CD14-positive monocyte (primary cell): ENCODE results near the gene GNB2. TPM values are rescaled to one million over a fixed set of nuclear protein-coding genes. Genes with fewer than 3 reads are reported as not detected.

Experiments used
- DNase-seq, 3 donors: peaks; one replicate each; pipeline ENCODE4 v3.0.0-alpha.2; 2011 to 2022
- H2AFZ ChIP-seq: 2 replicates; pipeline ENCODE4 v1.6.0; 2012; ENCODE audit warnings: mild to moderate bottlenecking, low read depth, low read length, inconsistent platforms; ENCODE audit not compliant: insufficient read depth, poor library complexity, severe bottlenecking
- H3K27ac ChIP-seq, 2 donors: 1 replicate in 1 of 2; 2 replicates in 1 of 2; pipeline ENCODE4 v1.5.1; 2012 to 2013; ENCODE audit warnings: low read length in 2 of 2, control low read depth in 1 of 2, inconsistent platforms in 1 of 2, low read depth in 1 of 2, mild to moderate bottlenecking in 1 of 2
- H3K27me3 ChIP-seq, 2 donors: one replicate each; pipeline versions ENCODE4 v1.6.0 to v1.6.1; 2011 to 2013; ENCODE audit warnings: low read length in 2 of 2; ENCODE audit not compliant: control insufficient read depth in 2 of 2, insufficient read depth in 2 of 2
- H3K36me3 ChIP-seq, 2 donors: replicated peaks in 1 of 2; 1 replicate in 1 of 2; 2 replicates in 1 of 2; pipeline versions ENCODE4 v1.5.1 to v1.6.1; 2012 to 2013; ENCODE audit warnings: low read length in 2 of 2, control low read depth in 1 of 2, inconsistent platforms in 1 of 2, mild to moderate bottlenecking in 1 of 2; ENCODE audit not compliant: insufficient read depth in 2 of 2, control insufficient read depth in 1 of 2
- H3K4me1 ChIP-seq, 2 donors: 1 replicate in 1 of 2; 2 replicates in 1 of 2; pipeline versions ENCODE4 v1.5.1 to v1.6.1; 2012 to 2013; ENCODE audit warnings: low read length in 2 of 2, control low read depth in 1 of 2, inconsistent platforms in 1 of 2, mild to moderate bottlenecking in 1 of 2, moderate library complexity in 1 of 2; ENCODE audit not compliant: insufficient read depth in 2 of 2, control insufficient read depth in 1 of 2
- H3K4me2 ChIP-seq: replicated peaks from 2 replicates; pipeline ENCODE3; 2012; ENCODE audit warnings: low read length, moderate library complexity, mild to moderate bottlenecking; ENCODE audit not compliant: poor library complexity, severe bottlenecking; ENCODE audit errors: extremely low read depth
- H3K4me3 ChIP-seq, 3 experiments: fragments of 200-600 bp in 1 of 3; sonication (generic) in 1 of 3; replicated peaks in 1 of 3; 1 replicate in 2 of 3; 2 replicates in 1 of 3; pipeline ENCODE4 v1.5.1; 2011 to 2013; ENCODE audit warnings: low read length in 3 of 3, mild to moderate bottlenecking in 3 of 3, control low read depth in 2 of 3, low read depth in 2 of 3, inconsistent platforms in 1 of 3, moderate library complexity in 1 of 3
- H3K79me2 ChIP-seq: 2 replicates; pipeline ENCODE4 v1.6.0; 2012; ENCODE audit warnings: mild to moderate bottlenecking, control low read depth, inconsistent platforms, low read length, moderate library complexity; ENCODE audit not compliant: insufficient read depth
- H3K9ac ChIP-seq: 2 replicates; pipeline ENCODE4 v1.6.0; 2017; ENCODE audit warnings: low read length, mild to moderate bottlenecking; ENCODE audit not compliant: insufficient read depth, poor library complexity, severe bottlenecking
- H3K9me3 ChIP-seq, 2 donors: replicated peaks in 1 of 2; 1 replicate in 1 of 2; 2 replicates in 1 of 2; pipeline versions ENCODE4 v1.5.1 to v1.6.1; 2012 to 2013; ENCODE audit warnings: low read length in 2 of 2, control low read depth in 1 of 2; ENCODE audit not compliant: control insufficient read depth in 1 of 2, insufficient read depth in 1 of 2
- H4K20me1 ChIP-seq: 2 replicates; pipeline ENCODE4 v1.6.0; 2012; ENCODE audit warnings: mild to moderate bottlenecking, low read length, control low read depth, moderate library complexity; ENCODE audit not compliant: insufficient read depth
- H3K27ac Mint-ChIP-seq, 7 donors: one replicate each; pipeline ENCODE4 v1.8.0; 2020; ENCODE audit warnings: mild to moderate bottlenecking in 7 of 7, mixed read lengths in 7 of 7, moderate library complexity in 6 of 7, inconsistent platforms in 2 of 7
- H3K27me3 Mint-ChIP-seq, 3 donors: one replicate each; pipeline ENCODE4 v1.8.0; 2021 to 2022; ENCODE audit warnings: low read depth in 3 of 3, mild to moderate bottlenecking in 3 of 3, mixed read lengths in 3 of 3, moderate library complexity in 3 of 3, inconsistent platforms in 1 of 3
- H3K36me3 Mint-ChIP-seq, 2 donors: one replicate each; pipeline ENCODE4 v1.8.0; 2020; ENCODE audit warnings: mixed read lengths in 2 of 2, inconsistent platforms in 1 of 2, mild to moderate bottlenecking in 1 of 2
- H3K4me1 Mint-ChIP-seq: one replicate; pipeline ENCODE4 v1.8.0; 2020; ENCODE audit warnings: mild to moderate bottlenecking, mixed read lengths
- H3K4me3 Mint-ChIP-seq, 2 donors: one replicate each; pipeline ENCODE4 v1.8.0; 2020; ENCODE audit warnings: mild to moderate bottlenecking in 2 of 2, mixed read lengths in 2 of 2, moderate library complexity in 1 of 2
- H3K9me3 Mint-ChIP-seq, 7 donors: one replicate each; pipeline ENCODE4 v1.8.0; 2020 to 2022; ENCODE audit warnings: mixed read lengths in 7 of 7, mild to moderate bottlenecking in 6 of 7, moderate library complexity in 6 of 7, inconsistent platforms in 2 of 7
- CTCF ChIP-seq: fragments of 200-600 bp; IDR thresholded peaks from one replicate; pipeline ENCODE4 v1.8.0; 2022; ENCODE audit warnings: antibody characterized with exemption, mild to moderate bottlenecking
- WGBS: methylation state at CpG from one replicate; pipeline ENCODE4 v1.1.5; 2013; ENCODE audit warnings: missing lambda C conversion rate; ENCODE audit not compliant: insufficient coverage; 5-methylcytosine and 5-hydroxymethylcytosine counted together
- intact Hi-C, 2 donors: fragments of 100-400 bp; cut with micrococcal nuclease; formaldehyde crosslinking; loops; one replicate each; pipeline versions ENCODE4 v1.15.0 to v1.15.1; 2023
- polyA plus RNA-seq, 3 donors: library from polyadenylated mRNA; depleted of rRNA in 1 of 3; unstranded in 2 of 3; stranded (reverse) in 1 of 3; fragments of 300-500 nt in 2 of 3; fragments of >200 nt in 1 of 3; fragmentation: Illumina TruSeq in 2 of 3; gene quantifications; 1 replicate in 2 of 3; 2 replicates in 1 of 3; pipeline ENCODE4 v1.2.3, GENCODE V29; 2012 to 2021

The GNB2 gene
- polyA plus RNA-seq, 3 donors, result 90.0 to 436 (median 94.6) TPM

GRCh38 chr7:100679927-100680575 is 6.5 kb downstream of the GNB2 start:
- peak overlapping the region; percentile 49 to 54 for H3K27ac ChIP-seq
- Mint-ChIP-seq H3K27ac (peak overlapping the region; percentile 41 to 92 (median 83)), H3K27me3 (peaks cover 0 to 2% (median 0%) of the 10 kb centered on the region in 3 donors), H3K36me3 (peaks cover 37 to 75% of the 10 kb centered on the region in 2 donors), H3K4me3 (peak overlapping the region in 1 of 2 donors; percentile 50), H3K4me1 (peaks cover 38% of the 10 kb centered on the region), H3K9me3 (peaks cover 0 to 1% (median 0%) of the 10 kb centered on the region in 7 donors)
- H3K79me2 ChIP-seq, result peaks cover 34% of the 10 kb centered on the region
- peak; percentile 59 to 69 (median 63) for DNase-seq
- peaks cover 92% of the 10 kb centered on the region for H4K20me1 ChIP-seq
- no peak overlapping the region for H3K9ac ChIP-seq
- peaks cover 76 to 81% of the 10 kb centered on the region in 2 donors for H3K36me3 ChIP-seq
- 71% methylated on average over 4 of the region's 13 CpGs for WGBS
- no peak for TF ChIP-seq CTCF
- no peak overlapping the region for H3K4me3 ChIP-seq
- intact Hi-C loops, result loop anchor here in 1 of 2 donors (10.0 kb wide), 2 partner anchors 245 to 555 kb away; partner anchors contain the start of genes MBLAC1 and PPP1R35
- peaks cover 48 to 52% of the 10 kb centered on the region in 2 donors for H3K4me1 ChIP-seq
- peak overlapping the region; percentile 1 for H3K4me2 ChIP-seq
- H3K27me3 ChIP-seq, result no peaks in the 10 kb centered on the region
- H3K9me3 ChIP-seq, result no peaks in the 10 kb centered on the region
- no peak overlapping the region for H2AFZ ChIP-seq

- Histone ChIP-seq H3K27ac (peak overlapping the region; percentile 49 to 54), H3K9me3 (no peaks in the 10 kb centered on the region), H3K9ac (no peak overlapping the region), H3K4me1 (peaks cover 48 to 52% of the 10 kb centered on the region in 2 donors), H3K27me3 (no peaks in the 10 kb centered on the region), H2AFZ (no peak overlapping the region), H3K4me3 (no peak overlapping the region), H3K36me3 (peaks cover 83 to 87% of the 10 kb centered on the region in 2 donors), H3K4me2 (peak overlapping the region; percentile 1), H3K79me2 (peaks cover 27% of the 10 kb centered on the region), H4K20me1 (peaks cover 99% of the 10 kb centered on the region)
- peaks cover 38% of the 10 kb centered on the region for H3K4me1 Mint-ChIP-seq
- H3K9me3 Mint-ChIP-seq, result peaks cover 0 to 1% (median 0%) of the 10 kb centered on the region in 7 donors
- 84% methylated on average over 14 of the region's 18 CpGs for WGBS
- peaks cover 44 to 81% of the 10 kb centered on the region in 2 donors for H3K36me3 Mint-ChIP-seq
- peaks cover 0 to 2% (median 0%) of the 10 kb centered on the region in 3 donors for H3K27me3 Mint-ChIP-seq
- no peak for TF ChIP-seq CTCF
- intact Hi-C loops, result no loop called here
- H3K4me3 Mint-ChIP-seq, result no peak overlapping the region
- peak in 1 of 3 donors; percentile 3 for DNase-seq
- peak overlapping the region; percentile 37 to 90 (median 80) for H3K27ac Mint-ChIP-seq
These were observed 7.2 kb downstream of the GNB2 start for GRCh38 chr7:100680576-100681271.
